GM23248 (cell line): ENCODE data around the gene TRPM3.

Experiments used
- EZH2 ChIP-seq: fragments of 200-600 bp; sonication (generic); IDR thresholded peaks from 2 replicates; pipeline ENCODE4 v1.6.1; 2018; ENCODE audit warnings: antibody characterized with exemption, mild to moderate bottlenecking; ENCODE audit not compliant: insufficient read depth, poor library complexity, severe bottlenecking
- EZH2phosphoT487 ChIP-seq: fragments of 200-600 bp; sonication (generic); IDR thresholded peaks from 2 replicates; pipeline ENCODE4 v1.6.1; 2018; ENCODE audit warnings: antibody characterized with exemption, moderate library complexity, mild to moderate bottlenecking, low read depth; ENCODE audit not compliant: insufficient read depth

DNA sequence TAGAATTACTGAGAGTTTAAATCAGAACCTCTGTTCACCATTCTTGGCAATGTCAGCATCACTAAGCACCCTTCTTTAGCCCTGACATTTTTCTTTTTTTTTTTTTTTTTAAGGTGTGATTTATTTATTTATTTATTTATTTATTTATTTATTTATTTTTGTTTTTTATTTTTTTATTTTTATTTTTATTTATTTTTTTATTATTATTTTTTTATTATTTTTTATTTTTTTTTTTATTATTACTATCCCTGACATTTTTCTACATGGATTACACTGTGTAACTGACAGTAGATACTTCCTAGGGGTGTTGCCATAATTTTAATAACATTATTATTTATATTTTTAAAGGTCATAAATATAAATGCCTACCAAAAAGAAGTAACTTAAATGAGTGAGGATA is 47.0 kb upstream of the TRPM3 start:
- no peak for TF ChIP-seq EZH2
- no peak for TF ChIP-seq EZH2phosphoT487
